ENCODE data around the gene DDX1. TPM values are rescaled to one million over a fixed set of nuclear protein-coding genes. Genes with fewer than 3 reads are reported as not detected.

Gene DDX1
- total and polyA plus RNA-seq, 4 experiments from 2014 or later: 53.3 to 61.7 (median 57.1) TPM

- no peaks in the 10 kb centered on the region for H3K36me3 Mint-ChIP-seq
Observed at GRCh38 chr2:15665943-15666460, 74.3 kb downstream of the DDX1 start.

GRCh38 chr2:15666861-15667808, 75.5 kb downstream of the DDX1 start:
- CTCF ChIA-PET (ENCODE audit: partially characterized antibody): no interaction called here
- Histone ChIP-seq H3K4me1 (ENCODE audit: insufficient read depth, low read length) (no peaks in the 10 kb centered on the region), H3K9me3 (ENCODE audit: control insufficient read depth in 1 of 2, low read length in 2 of 2) (no peaks in the 10 kb centered on the region), H3K36me3 (ENCODE audit: insufficient read depth, low read length) (no peaks in the 10 kb centered on the region), H3K27me3 (ENCODE audit: insufficient read depth, low read length) (no peaks in the 10 kb centered on the region), H3K27ac (ENCODE audit: low read depth, low read length) (no peak overlapping the region), H3K4me3 (ENCODE audit: low read length in 2 of 2) (no peak overlapping the region)
- intact Hi-C loops (cut with micrococcal nuclease): no loop called here
- POLR2A ChIA-PET (ENCODE audit: partially characterized antibody): no interaction called here
- H3K36me3 Mint-ChIP-seq: no peaks in the 10 kb centered on the region
- H3K9me3 Mint-ChIP-seq: peaks cover 0 to 4% (median 0%) of the 10 kb centered on the region in 8 donors
- peaks cover 0 to 1% (median 0%) of the 10 kb centered on the region in 4 donors for H3K4me1 Mint-ChIP-seq
- H3K27ac Mint-ChIP-seq: no peak overlapping the region
- no peak overlapping the region for H3K4me3 Mint-ChIP-seq
- DNase-seq: no peak
- H3K27me3 Mint-ChIP-seq: peaks cover 6 to 12% of the 10 kb centered on the region in 2 donors

More at GRCh38 chr2:15665943-15666460, 74.3 kb downstream of the DDX1 start:
- no peaks in the 10 kb centered on the region for H3K4me1 ChIP-seq (ENCODE audit: insufficient read depth, low read length)
- H3K4me3 ChIP-seq (ENCODE audit: low read length in 2 of 2): no peak overlapping the region
- ChIA-PET POLR2A (ENCODE audit: partially characterized antibody) (no interaction called here), CTCF (ENCODE audit: partially characterized antibody) (no interaction called here)
- Mint-ChIP-seq H3K4me3 (no peak overlapping the region), H3K9me3 (peaks cover 0 to 4% (median 0%) of the 10 kb centered on the region in 8 donors), H3K27ac (no peak overlapping the region), H3K27me3 (peaks cover 6 to 12% of the 10 kb centered on the region in 2 donors), H3K4me1 (peaks cover 0 to 1% (median 0%) of the 10 kb centered on the region in 4 donors)
- H3K27me3 ChIP-seq (ENCODE audit: insufficient read depth, low read length): no peaks in the 10 kb centered on the region
- intact Hi-C loops (cut with micrococcal nuclease): no loop called here
- H3K27ac ChIP-seq (ENCODE audit: low read depth, low read length): no peak overlapping the region
- H3K36me3 ChIP-seq (ENCODE audit: insufficient read depth, low read length): no peaks in the 10 kb centered on the region
- no peaks in the 10 kb centered on the region for H3K9me3 ChIP-seq (ENCODE audit: control insufficient read depth in 1 of 2, low read length in 2 of 2)
- no peak for DNase-seq

DNA sequence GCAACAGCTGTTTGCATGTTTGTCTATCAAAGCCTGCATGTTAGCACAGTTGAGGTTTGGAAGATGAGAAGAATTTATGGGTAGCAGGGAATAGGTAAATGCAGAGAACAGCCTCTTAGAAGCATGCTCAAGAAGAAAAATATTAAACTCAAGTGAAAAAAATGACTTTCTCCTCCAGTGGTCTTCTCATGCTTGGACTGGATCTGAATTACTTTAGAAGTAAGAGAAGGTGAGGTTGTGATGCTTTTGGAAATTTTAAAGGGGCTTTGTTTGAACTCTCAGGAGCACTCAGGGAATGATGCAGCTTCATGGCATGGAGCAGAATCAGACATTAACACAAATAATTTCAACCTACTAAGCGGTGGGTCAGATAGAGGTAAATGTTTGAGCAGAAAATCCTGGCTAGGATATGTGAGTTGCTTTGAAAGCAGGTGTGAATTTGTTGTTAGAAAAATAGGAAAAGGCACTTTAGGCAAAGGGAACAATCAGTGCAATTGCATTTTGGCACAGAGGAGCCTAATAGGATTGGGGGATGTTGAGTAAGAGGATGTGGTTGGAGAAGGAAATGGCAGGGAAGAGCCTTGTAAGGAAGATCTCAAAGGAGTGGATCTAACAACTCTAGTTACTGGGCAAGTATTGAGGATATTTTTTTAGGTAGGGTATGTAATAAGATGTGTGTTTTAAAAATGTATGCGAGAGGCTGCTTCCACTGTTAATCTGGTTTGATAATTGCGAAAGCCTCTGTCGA, 76.3 kb downstream of the DDX1 start:
- Mint-ChIP-seq H3K36me3 (no peaks in the 10 kb centered on the region), H3K27ac (no peak overlapping the region), H3K27me3 (peaks cover 8 to 19% of the 10 kb centered on the region in 2 donors), H3K4me1 (peaks cover 0 to 1% (median 0%) of the 10 kb centered on the region in 4 donors), H3K4me3 (no peak overlapping the region), H3K9me3 (peaks cover 0 to 4% (median 0%) of the 10 kb centered on the region in 8 donors)
- DNase-seq: no peak
- H3K36me3 ChIP-seq (ENCODE audit: insufficient read depth, low read length): no peaks in the 10 kb centered on the region
- no peaks in the 10 kb centered on the region for H3K9me3 ChIP-seq (ENCODE audit: control insufficient read depth in 1 of 2, low read length in 2 of 2)
- H3K27me3 ChIP-seq (ENCODE audit: insufficient read depth, low read length): no peaks in the 10 kb centered on the region
- CTCF ChIA-PET (ENCODE audit: partially characterized antibody): no interaction called here
- no peak overlapping the region for H3K27ac ChIP-seq (ENCODE audit: low read depth, low read length)
- POLR2A ChIA-PET (ENCODE audit: partially characterized antibody): no interaction called here
- intact Hi-C loops (cut with micrococcal nuclease): no loop called here
- no peaks in the 10 kb centered on the region for H3K4me1 ChIP-seq (ENCODE audit: insufficient read depth, low read length)
- H3K4me3 ChIP-seq (ENCODE audit: low read length in 2 of 2): no peak overlapping the region

DNA sequence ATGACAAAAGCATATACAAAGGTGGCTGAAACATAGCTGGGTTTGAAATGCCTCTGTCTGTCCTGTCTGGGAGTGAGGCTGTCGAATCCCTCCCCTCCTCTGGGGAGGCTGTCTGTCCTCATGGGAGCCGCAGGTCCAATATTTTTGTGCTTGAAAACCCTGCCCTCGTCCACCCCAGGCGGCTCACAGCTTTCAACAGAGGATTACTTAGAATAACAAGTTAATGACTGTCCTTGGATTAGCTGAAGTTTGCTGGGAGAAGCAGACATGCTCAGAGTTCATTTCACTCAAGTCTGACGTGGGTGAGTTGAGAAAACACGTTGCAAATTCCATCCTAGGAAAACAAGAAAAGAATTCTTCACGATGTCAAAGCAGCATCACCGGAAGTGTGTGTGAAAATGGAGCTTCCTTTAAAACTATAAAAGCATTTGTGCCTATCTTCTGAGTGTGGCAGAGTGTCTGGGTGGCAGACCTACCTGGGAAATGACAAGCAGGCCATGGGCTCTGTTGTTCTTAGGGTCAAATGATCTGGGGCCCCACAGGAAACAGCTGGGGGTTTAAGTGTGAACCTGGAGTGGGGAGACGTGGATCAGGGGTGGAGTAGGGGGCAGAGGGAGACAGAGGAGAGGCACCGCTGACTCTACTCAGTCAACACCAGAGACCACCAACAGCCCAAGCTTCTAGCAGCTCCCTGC, 77.1 kb downstream of the DDX1 start:
- no peaks in the 10 kb centered on the region for H3K36me3 Mint-ChIP-seq
- no peak overlapping the region for H3K4me3 ChIP-seq (ENCODE audit: low read length in 2 of 2)
- H3K4me1 Mint-ChIP-seq: peaks cover 0 to 1% (median 0%) of the 10 kb centered on the region in 4 donors
- DNase-seq: no peak
- peak overlapping the region in 1 of 7 donors; percentile 38 for H3K27ac Mint-ChIP-seq
- ChIA-PET POLR2A (ENCODE audit: partially characterized antibody) (no interaction called here), CTCF (ENCODE audit: partially characterized antibody) (no interaction called here)
- H3K27ac ChIP-seq (ENCODE audit: low read depth, low read length): no peak overlapping the region
- no peaks in the 10 kb centered on the region for H3K4me1 ChIP-seq (ENCODE audit: insufficient read depth, low read length)
- peaks cover 0 to 3% (median 0%) of the 10 kb centered on the region in 8 donors for H3K9me3 Mint-ChIP-seq
- H3K27me3 Mint-ChIP-seq: peaks cover 8 to 19% of the 10 kb centered on the region in 2 donors
- H3K4me3 Mint-ChIP-seq: no peak overlapping the region
- intact Hi-C loops (cut with micrococcal nuclease): no loop called here
- no peaks in the 10 kb centered on the region for H3K27me3 ChIP-seq (ENCODE audit: insufficient read depth, low read length)
- no peaks in the 10 kb centered on the region for H3K36me3 ChIP-seq (ENCODE audit: insufficient read depth, low read length)
- no peaks in the 10 kb centered on the region for H3K9me3 ChIP-seq (ENCODE audit: control insufficient read depth in 1 of 2, low read length in 2 of 2)

DNA sequence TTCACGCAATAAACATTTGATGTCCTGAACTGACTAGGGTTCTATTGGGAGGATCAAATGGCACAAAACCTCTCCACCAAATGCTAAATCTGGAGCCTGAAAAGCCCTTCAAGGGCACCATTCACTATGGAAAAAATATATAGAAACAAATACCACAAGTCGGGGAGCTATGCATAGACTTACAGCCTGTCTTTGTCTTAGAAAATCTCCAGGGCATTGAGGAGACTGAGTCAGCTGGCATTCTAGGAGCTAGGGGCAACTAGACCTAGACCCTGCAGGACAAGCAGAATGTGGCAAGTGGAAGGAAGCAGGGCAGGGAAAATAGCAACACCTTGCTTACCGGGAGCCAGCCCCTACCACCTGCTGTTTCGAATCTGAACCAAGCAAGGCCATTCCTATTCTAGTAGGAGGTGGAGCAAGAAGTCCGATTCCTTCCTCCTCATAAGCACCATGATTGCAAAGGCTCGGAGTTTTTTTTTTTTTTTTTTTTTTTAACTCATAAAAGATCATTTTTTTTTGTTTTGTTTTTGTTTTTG, 77.8 kb downstream of the DDX1 start:
- CTCF ChIA-PET (ENCODE audit: partially characterized antibody): no interaction called here
- H3K4me3 ChIP-seq (ENCODE audit: low read length in 2 of 2): no peak overlapping the region
- H3K4me1 ChIP-seq (ENCODE audit: insufficient read depth, low read length): no peaks in the 10 kb centered on the region
- Mint-ChIP-seq H3K9me3 (peaks cover 0 to 2% (median 0%) of the 10 kb centered on the region in 8 donors), H3K4me3 (no peak overlapping the region), H3K27me3 (peaks cover 8 to 19% of the 10 kb centered on the region in 2 donors), H3K36me3 (no peaks in the 10 kb centered on the region), H3K4me1 (peaks cover 0 to 1% (median 0%) of the 10 kb centered on the region in 4 donors), H3K27ac (no peak overlapping the region)
- intact Hi-C loops (cut with micrococcal nuclease): no loop called here
- no peak for DNase-seq
- POLR2A ChIA-PET (ENCODE audit: partially characterized antibody): no interaction called here
- no peaks in the 10 kb centered on the region for H3K9me3 ChIP-seq (ENCODE audit: control insufficient read depth in 1 of 2, low read length in 2 of 2)
- no peaks in the 10 kb centered on the region for H3K36me3 ChIP-seq (ENCODE audit: insufficient read depth, low read length)
- no peaks in the 10 kb centered on the region for H3K27me3 ChIP-seq (ENCODE audit: insufficient read depth, low read length)
- H3K27ac ChIP-seq (ENCODE audit: low read depth, low read length): no peak overlapping the region

DNA sequence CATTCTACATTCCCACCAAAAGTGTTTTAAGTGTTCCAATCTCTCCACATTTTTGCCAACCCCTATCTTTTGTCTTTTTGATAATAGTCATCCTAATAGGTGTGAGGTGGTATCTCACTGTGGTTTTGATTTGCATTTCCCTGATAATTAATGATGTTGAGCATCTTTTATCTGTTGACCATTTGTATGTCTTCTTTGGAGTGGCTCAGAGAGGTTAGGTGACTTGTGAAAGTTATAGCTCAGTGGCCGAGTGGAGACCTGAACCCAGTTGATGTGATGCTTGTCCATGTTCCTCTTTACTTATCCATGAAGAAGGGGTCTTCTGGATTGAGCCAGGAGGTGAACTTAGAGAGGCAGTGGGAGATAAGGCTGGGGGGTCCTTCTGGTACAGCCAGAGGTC, 78.8 kb downstream of the DDX1 start:
- H3K4me3 ChIP-seq (ENCODE audit: low read length in 2 of 2): no peak overlapping the region
- H3K27me3 ChIP-seq (ENCODE audit: insufficient read depth, low read length): no peaks in the 10 kb centered on the region
- H3K36me3 ChIP-seq (ENCODE audit: insufficient read depth, low read length): no peaks in the 10 kb centered on the region
- intact Hi-C loops (cut with micrococcal nuclease): no loop called here
- no peak overlapping the region for H3K4me3 Mint-ChIP-seq
- H3K9me3 ChIP-seq (ENCODE audit: control insufficient read depth in 1 of 2, low read length in 2 of 2): no peaks in the 10 kb centered on the region
- no peak for DNase-seq
- POLR2A ChIA-PET (ENCODE audit: partially characterized antibody): no interaction called here
- H3K9me3 Mint-ChIP-seq: peaks cover 0 to 2% (median 0%) of the 10 kb centered on the region in 8 donors
- no peak overlapping the region for H3K27ac ChIP-seq (ENCODE audit: low read depth, low read length)
- CTCF ChIA-PET (ENCODE audit: partially characterized antibody): no interaction called here
- no peaks in the 10 kb centered on the region for H3K36me3 Mint-ChIP-seq
- H3K4me1 Mint-ChIP-seq: peaks cover 0 to 1% (median 0%) of the 10 kb centered on the region in 4 donors
- H3K4me1 ChIP-seq (ENCODE audit: insufficient read depth, low read length): no peaks in the 10 kb centered on the region
- H3K27ac Mint-ChIP-seq: no peak overlapping the region
- peaks cover 8 to 22% of the 10 kb centered on the region in 2 donors for H3K27me3 Mint-ChIP-seq
